Right kidney (tissue), 9 donors: Measurements from ENCODE around the gene POU5F2.

Source experiments
- DNase-seq: peaks from one replicate; pipeline ENCODE4 v3.0.0-alpha.2; 2016
- long read RNA-seq, 8 donors: transcript quantifications; one replicate each; lab custom pipeline, GENCODE V29; 2026

POU5F2 gene, protein sequence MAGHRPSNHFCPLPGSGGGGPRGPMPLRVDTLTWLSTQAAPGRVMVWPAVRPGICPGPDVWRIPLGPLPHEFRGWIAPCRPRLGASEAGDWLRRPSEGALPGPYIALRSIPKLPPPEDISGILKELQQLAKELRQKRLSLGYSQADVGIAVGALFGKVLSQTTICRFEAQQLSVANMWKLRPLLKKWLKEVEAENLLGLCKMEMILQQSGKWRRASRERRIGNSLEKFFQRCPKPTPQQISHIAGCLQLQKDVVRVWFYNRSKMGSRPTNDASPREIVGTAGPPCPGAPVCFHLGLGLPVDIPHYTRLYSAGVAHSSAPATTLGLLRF
- long read RNA-seq, donor 1, full-length matches to known transcripts: 1 of 1 reads
- long read RNA-seq, donor 1, partial matches to known transcripts: 0 of 1 reads
- long read RNA-seq, donor 1, other reads (novel, unspliced or antisense): 0 of 1 reads
- long read RNA-seq, donor 2: 0 reads
- long read RNA-seq, donor 3: 0 reads
- long read RNA-seq, donor 4, full-length matches to known transcripts: 1 of 1 reads
- long read RNA-seq, donor 4, partial matches to known transcripts: 0 of 1 reads
- long read RNA-seq, donor 4, other reads (novel, unspliced or antisense): 0 of 1 reads
- long read RNA-seq, donor 5: 0 reads
- long read RNA-seq, donor 6, full-length matches to known transcripts: 1 of 1 reads
- long read RNA-seq, donor 6, partial matches to known transcripts: 0 of 1 reads
- long read RNA-seq, donor 6, other reads (novel, unspliced or antisense): 0 of 1 reads
- long read RNA-seq, donor 7, full-length matches to known transcripts: 1 of 1 reads
- long read RNA-seq, donor 7, partial matches to known transcripts: 0 of 1 reads
- long read RNA-seq, donor 7, other reads (novel, unspliced or antisense): 0 of 1 reads
- long read RNA-seq, donor 8, full-length matches to known transcripts: 1 of 1 reads
- long read RNA-seq, donor 8, partial matches to known transcripts: 0 of 1 reads
- long read RNA-seq, donor 8, other reads (novel, unspliced or antisense): 0 of 1 reads

DNA sequence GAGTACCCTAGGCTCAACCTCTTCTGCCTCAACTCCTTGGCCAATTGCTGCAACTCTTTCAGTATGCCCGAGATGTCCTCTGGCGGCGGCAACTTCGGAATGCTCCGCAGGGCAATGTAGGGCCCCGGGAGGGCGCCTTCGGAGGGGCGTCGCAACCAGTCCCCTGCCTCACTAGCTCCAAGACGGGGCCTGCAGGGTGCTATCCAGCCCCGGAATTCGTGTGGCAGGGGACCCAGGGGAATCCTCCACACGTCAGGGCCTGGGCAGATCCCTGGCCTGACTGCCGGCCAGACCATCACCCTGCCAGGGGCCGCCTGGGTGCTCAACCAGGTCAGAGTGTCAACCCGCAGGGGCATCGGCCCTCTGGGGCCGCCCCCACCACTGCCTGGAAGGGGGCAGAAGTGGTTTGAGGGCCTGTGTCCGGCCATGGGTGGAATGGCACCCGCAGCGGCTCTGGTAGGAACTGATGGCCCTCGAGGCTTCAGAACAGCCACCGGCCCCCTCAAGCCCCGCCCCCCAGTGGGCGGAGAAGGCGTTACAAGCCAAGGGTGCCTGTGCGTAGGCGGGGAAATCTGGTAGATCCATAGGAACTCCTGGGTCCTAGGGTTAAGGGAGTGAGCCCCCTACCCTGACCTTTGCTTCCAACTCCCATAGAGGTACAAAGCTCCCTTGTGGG is at the start of gene POU5F2:
Gene POU5F2 (minus strand): TSS at position 465 of the 676 bp plus-strand sequence. CDS start 37 bp downstream, at position 428.
- DNase-seq: no peak

DNA sequence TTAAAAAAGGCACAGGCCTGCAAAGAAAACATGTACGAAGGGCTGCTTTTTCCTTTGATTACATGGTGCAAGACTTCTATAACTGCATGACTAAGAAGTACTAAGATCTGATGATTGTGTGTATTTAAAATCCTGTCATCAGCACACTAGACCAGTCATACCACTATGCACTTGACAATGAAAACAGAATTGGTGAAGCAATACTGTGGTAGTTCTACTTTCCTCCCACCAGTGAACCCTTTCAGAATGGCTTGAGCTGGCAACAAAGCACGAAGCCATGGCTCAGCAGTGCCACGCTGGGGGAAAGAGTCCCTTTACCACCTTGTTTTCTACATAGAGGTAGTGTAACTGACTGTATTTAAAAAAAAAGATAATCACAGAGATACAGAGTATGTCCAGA is 49.0 kb upstream of the POU5F2 start:
- no peak for DNase-seq

DNA sequence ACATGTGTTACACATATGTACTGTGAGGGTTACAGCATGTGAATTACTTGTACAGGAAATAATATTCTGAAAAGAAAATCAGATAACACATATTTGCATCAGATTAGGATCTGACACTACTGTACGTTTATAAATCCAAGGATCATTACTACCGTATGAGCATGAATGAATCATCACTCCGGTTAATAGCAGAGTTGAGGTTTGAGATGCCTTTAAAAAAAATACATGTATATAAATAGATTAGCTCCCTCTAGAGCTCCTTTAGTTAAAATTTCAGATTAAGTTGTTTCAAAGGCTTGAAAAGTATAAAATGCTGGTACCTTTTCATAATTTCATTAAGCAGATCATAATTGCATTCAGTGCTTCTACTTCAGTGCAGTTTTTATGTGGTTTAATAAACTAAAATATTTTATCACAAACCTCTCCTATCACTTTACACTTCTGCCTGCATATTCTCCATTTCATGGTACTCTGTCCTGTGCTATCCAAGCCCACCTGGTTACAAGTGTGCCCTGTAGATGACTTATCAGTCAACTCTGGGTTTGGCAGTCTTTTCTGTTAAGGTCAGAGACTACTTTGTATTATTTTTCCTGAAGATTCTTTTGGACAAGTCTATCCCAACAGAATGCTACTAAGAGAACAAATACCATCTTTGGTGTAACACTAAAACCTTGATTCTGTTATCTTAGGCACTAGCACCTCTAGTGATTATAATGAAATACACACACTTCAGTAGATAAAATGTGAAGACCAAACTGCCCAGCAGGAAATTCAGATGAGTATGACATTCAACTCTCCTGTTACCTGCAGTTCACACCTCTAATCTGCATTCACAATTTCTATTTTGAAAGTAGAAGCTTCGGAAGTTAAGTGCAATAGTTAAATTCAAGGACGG is 48.0 kb upstream of the POU5F2 start:
- DNase-seq: no peak

DNA sequence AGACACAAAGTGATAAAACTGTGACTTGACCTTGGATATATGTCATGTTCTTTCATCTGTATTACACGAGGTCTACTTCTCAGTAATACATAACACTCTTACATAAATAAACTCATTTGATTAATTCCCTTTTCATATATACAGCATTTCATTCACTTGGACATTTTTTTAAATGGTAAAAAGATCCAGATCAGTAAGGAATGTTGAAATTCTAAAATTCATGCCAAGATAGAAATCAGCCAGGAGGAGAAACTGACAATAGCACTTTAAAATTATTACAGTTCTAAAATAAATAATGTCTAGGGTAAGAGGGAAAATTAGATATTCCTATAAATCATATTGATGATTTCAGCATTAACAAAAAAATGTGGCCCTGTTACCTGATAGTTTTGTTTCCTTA is 46.2 kb upstream of the POU5F2 start:
- DNase-seq: no peak

- no peak for DNase-seq
Measured at GRCh38 chr5:93785475-93785874, 44.1 kb upstream of the POU5F2 start.

DNA sequence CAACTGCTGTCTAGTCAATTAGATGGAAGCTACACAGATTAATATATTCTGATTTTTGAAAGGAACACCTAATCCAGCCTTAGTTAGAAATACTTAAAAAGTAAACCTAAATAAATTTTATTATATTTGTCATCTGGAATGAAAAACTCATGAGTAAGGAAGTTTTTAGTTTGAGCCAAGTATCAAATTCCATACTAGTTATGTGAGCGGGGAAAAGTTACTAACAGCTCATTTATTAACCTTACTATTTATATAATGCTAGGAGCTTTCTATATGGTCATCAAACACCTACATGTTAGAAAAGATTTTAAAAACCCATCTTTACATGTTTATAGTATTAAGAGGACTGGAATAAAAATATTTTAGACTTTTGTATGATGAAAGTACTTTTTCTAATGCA is 41.6 kb upstream of the POU5F2 start:
- no peak for DNase-seq

DNA sequence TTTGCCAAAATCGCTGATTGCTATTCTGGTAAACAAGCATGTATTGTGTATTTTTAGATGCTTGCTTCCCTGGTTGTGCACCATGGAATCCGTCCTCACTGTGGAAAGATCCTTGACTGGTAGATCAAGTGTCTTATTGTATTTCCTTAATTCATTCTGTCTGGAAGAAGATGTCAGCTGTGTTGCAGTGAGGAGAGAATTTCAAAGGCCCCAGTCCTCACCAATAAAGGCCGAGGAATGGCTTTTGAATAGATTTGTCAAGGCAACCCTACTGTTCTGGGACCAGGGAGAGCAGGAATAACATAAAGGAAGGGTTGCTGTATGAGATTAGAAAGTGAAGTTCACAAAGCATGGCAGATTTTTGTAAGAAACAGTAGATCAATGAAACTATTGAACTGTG is 36.2 kb upstream of the POU5F2 start:
- DNase-seq: no peak

GRCh38 chr5:93756372-93756771 is 15.0 kb upstream of the POU5F2 start:
- DNase-seq: no peak

GRCh38 chr5:93755716-93756115 is 14.3 kb upstream of the POU5F2 start:
- peak; percentile 4 for DNase-seq

- no peak for DNase-seq
Measured at GRCh38 chr5:93748875-93749397, 7.5 kb upstream of the POU5F2 start.

DNA sequence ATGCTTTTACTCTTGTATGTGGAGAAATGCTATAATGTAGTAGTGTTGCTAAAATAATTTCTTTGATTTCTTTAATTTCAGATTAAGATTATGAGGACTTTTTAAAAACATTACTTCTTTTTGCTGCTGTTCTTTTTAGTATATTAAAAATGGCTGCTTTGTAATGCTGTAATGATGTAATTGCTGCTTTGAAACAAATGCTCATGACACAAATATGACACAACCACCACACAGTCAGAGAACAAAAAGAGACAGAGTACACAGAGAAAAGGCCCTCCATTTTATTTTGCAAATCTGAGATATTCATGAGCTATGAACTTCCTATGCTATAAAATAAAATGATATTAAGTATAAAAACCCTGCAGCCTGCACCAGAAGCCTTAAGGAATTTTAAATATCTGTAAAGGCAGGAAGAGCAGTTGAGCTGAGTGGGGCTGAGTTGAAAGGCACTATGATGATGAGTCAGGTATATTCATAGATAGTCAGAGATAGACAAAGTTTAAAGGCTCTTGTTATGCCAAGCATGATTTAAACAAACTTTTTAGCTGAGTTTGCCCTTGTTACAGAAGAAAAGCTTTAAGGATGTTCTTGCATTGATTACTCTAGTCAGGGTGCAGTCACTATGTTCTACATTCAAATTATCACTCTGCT is 5.1 kb upstream of the POU5F2 start:
- no peak for DNase-seq

- no peak for DNase-seq
Measured at GRCh38 chr5:93736284-93736683, 5.1 kb downstream of the POU5F2 start.

DNA sequence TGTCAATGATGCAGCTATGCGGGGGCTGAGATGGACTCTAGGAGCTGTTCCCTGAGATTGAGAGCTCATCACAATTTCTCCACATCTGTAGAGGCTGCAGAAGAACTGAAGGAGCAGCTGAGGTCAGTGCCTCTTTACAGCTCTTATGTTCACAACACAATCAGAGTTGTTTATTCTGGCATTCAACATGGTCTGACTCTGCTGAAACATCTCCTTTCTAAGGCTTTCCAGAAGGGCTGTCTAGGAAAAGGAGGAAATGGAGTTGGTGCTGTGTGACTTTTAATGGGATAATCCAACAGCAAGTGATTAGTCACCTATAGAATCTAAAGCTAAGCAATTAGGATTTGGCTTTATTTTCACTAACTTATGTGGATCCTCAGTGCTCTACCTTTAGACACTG is 6.0 kb downstream of the POU5F2 start:
- no peak for DNase-seq

- no peak for DNase-seq
Measured at GRCh38 chr5:93731987-93732386, 9.4 kb downstream of the POU5F2 start.

DNA sequence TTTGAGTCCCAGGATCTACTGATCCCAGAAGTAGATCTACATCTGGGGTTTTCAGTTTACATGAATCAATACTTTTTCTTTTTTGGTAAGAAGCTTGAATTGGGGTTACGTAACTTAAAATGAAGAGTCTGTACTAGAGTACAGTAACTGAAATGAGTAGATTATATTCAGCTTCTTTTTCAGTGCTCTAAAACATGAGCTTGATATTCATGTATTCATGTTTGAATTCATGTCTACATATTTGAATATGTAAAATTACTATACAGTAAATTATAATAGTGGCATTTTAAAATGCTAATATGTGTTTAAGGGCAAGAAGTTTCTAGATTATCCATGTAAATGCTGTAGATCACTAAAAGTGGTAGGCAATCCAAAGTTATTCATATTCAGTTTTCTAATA is 14.8 kb downstream of the POU5F2 start:
- no peak for DNase-seq

DNA sequence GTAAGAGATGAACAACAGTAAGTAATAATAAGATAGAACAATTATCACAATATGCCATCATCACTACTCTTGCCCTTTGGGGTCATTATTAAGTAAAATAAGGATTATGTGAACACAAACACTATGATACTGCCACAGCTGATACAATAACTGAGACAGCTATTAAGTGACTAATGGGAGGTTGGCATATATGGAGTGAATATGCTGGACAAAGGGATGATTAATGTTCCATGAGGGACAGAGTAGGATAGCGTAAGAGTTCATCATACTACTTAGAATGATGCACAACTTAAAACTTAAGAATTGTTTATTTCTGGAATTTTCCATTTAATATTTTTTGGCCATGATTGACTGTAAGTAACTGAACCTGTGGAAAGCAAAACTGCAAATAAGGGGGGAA is 16.6 kb downstream of the POU5F2 start:
- no peak for DNase-seq

GRCh38 chr5:93723681-93724080 is 17.7 kb downstream of the POU5F2 start:
- DNase-seq: no peak

DNA sequence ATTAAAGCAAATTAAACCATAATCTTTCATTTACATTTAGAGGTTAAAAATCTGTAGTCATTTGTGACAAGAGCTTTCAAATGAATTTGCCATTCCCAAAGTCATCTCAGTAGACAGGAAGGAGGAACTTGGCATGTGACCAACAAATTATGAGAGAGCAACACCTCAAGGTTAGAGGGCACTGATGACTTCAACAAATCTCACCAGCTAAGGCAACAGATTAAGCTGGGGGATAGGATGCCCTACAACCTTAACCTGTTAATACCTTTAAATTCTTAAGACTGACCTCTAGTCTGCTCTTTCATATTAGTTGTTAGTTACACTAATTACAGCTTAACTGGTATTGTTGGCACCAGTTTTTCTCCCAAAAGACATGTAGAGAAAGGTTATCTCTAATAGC is 18.4 kb downstream of the POU5F2 start:
- no peak for DNase-seq

- DNase-seq: no peak
Measured at GRCh38 chr5:93722588-93722987, 18.8 kb downstream of the POU5F2 start.

DNA sequence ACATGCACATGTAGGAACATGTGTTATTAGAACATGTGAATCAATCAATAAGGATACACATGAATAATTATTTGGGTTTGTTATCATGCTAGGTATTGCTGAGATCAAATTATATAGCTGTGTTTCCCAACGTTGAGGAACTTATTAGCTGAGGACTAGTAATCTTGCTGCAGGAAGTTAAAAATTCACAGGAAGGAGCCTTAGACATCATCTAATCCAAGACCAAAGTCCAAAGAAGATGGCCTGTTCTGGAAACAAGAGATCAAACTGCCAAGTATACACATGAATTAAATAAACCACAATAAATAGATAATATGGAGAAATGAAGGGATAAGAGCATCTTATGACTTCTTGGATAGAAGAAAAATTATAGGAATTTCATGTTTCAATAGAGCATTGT is 19.9 kb downstream of the POU5F2 start:
- DNase-seq: no peak

DNA sequence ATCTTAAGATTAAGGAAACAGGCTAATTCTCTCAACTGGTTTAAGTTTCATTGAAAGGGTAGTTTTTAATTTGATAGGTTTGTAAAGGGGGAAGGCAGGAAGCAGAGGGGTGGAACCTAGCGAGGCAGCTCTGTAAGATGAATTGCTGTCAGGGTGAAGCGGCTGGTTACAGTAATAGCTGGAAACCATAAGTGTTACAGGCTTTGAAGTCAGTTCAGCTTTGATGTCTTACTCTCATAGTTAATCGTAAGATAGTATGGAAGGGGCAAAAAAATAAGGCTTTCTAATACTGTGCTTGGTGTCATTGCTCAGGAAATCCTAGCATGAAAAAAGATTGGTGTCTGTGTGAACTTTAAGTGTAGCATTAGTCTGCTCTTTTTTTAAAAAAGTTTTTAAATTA is 20.3 kb downstream of the POU5F2 start:
- no peak for DNase-seq
